Fibroblast of skin of back (primary cell): ENCODE measurements around the gene ELOVL7.

ENCODE experiments used
- DNase-seq: peaks from one replicate; pipeline ENCODE4 v3.0.0-alpha.2; 2013

The ELOVL7 gene

GRCh38 chr5:60710362-60710761 lies 133.7 kb downstream of the ELOVL7 start:
- DNase-seq = no peak

- no peak for DNase-seq
Observed at GRCh38 chr5:60705144-60705543, 138.9 kb downstream of the ELOVL7 start.

GRCh38 chr5:60703944-60704343 lies 140.1 kb downstream of the ELOVL7 start:
- DNase-seq = no peak
